Measurements from ENCODE around the gene LGALS3BP.

- TF ChIP-seq CTCF (IDR thresholded peaks at IDR 0.05), result peak; percentile 84 to 97 (median 90)
- no peak for TF ChIP-seq POLR2A (IDR thresholded peaks at IDR 0.05)
Measured at GRCh38 chr17:78970834-78971755, 8.6 kb downstream of the LGALS3BP start.

Measured in tibial nerve (tissue), 3 donors.